ENCODE data around the gene PLIN3.
"Not testable (repeated sequence)": the region's sequence is repeated elsewhere in the genome, so short reads cannot be mapped to it uniquely, and the experiment has no call there.

DNA sequence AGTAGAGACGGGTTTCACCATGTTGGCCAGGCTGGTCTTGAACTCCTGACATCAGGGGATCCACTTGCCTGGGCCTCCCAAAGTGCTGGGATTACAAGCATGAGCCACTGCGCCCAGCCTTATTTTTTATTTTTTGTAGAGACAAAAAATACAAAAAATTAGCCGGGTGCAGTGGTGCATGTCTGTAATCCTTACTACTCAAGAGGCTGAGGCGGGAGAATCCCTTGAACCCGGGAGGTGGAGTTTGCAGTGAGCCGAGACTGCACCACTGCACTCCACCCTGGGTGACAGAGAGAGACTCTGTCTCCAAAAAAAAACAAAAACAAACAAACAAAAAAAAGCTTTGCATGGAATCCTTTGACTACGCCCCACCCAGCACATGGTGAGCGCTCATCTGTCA is 14.0 kb downstream of the PLIN3 start:
- TF ChIP-seq, protein P1, sequence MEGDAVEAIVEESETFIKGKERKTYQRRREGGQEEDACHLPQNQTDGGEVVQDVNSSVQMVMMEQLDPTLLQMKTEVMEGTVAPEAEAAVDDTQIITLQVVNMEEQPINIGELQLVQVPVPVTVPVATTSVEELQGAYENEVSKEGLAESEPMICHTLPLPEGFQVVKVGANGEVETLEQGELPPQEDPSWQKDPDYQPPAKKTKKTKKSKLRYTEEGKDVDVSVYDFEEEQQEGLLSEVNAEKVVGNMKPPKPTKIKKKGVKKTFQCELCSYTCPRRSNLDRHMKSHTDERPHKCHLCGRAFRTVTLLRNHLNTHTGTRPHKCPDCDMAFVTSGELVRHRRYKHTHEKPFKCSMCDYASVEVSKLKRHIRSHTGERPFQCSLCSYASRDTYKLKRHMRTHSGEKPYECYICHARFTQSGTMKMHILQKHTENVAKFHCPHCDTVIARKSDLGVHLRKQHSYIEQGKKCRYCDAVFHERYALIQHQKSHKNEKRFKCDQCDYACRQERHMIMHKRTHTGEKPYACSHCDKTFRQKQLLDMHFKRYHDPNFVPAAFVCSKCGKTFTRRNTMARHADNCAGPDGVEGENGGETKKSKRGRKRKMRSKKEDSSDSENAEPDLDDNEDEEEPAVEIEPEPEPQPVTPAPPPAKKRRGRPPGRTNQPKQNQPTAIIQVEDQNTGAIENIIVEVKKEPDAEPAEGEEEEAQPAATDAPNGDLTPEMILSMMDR (conservative IDR thresholded peaks at IDR 0.05; ENCODE audit: low read depth in 2 of 2) = not testable (repeated sequence)
- TF ChIP-seq POLR2AphosphoS5 (IDR thresholded peaks at IDR 0.05; ENCODE audit: low read depth) = not testable (repeated sequence)

Measured in GM23338 (cell line).